Neural crest cell (in vitro differentiated cells): ENCODE results near the gene KRT77. TPM values are rescaled to one million over a fixed set of nuclear protein-coding genes. Genes with fewer than 3 reads are reported as not detected.

ENCODE experiments used
- DNase-seq: peaks from one replicate; pipeline ENCODE4 v3.0.0; 2021; ENCODE audit warnings: low read depth, mixed read lengths, low spot score
- H3K27ac Mint-ChIP-seq: one replicate; pipeline ENCODE4 v1.8.0; 2021; ENCODE audit warnings: mild to moderate bottlenecking, mixed read lengths; ENCODE audit not compliant: unreplicated experiment
- H3K27me3 Mint-ChIP-seq: 2 replicates; pipeline ENCODE4 v1.8.0; 2021; ENCODE audit warnings: low read depth, mild to moderate bottlenecking, mixed read lengths
- H3K36me3 Mint-ChIP-seq: 2 replicates; pipeline ENCODE4 v1.8.0; 2021; ENCODE audit warnings: low read depth, mild to moderate bottlenecking, mixed read lengths
- H3K4me1 Mint-ChIP-seq: 2 replicates; pipeline ENCODE4 v1.8.0; 2021; ENCODE audit warnings: mixed read lengths
- H3K4me3 Mint-ChIP-seq: one replicate; pipeline ENCODE4 v1.8.0; 2021; ENCODE audit warnings: mild to moderate bottlenecking, mixed read lengths
- H3K9me3 Mint-ChIP-seq: 2 replicates; pipeline ENCODE4 v1.8.0; 2021; ENCODE audit warnings: mixed read lengths
- CTCF ChIP-seq: fragments of 200-600 bp; sonication (generic); conservative IDR thresholded peaks from 2 replicates; pipeline ENCODE4 v1.5.0; 2021; ENCODE audit warnings: antibody characterized with exemption, mild to moderate bottlenecking
- total RNA-seq: library from RNA; stranded (reverse); gene quantifications from 2 replicates; pipeline ENCODE4 v1.2.1, GENCODE V29; 2021

Gene KRT77
- total RNA-seq, 1 donor from 2014 or later = not detected

- H3K27ac Mint-ChIP-seq = no peak overlapping the region
- H3K36me3 Mint-ChIP-seq = no peaks in the 10 kb centered on the region
- TF ChIP-seq CTCF = no peak
- H3K27me3 Mint-ChIP-seq = peaks cover 86% of the 10 kb centered on the region
- no peak for DNase-seq
- no peaks in the 10 kb centered on the region for H3K9me3 Mint-ChIP-seq
- no peak overlapping the region for H3K4me3 Mint-ChIP-seq
- H3K4me1 Mint-ChIP-seq = no peaks in the 10 kb centered on the region
These were observed 42.2 kb upstream of the KRT77 start for GRCh38 chr12:52745554-52745953.

GRCh38 chr12:52744493-52745156 lies 41.3 kb upstream of the KRT77 start:
- H3K36me3 Mint-ChIP-seq = no peaks in the 10 kb centered on the region
- DNase-seq = no peak
- H3K27me3 Mint-ChIP-seq = peaks cover 86% of the 10 kb centered on the region
- no peaks in the 10 kb centered on the region for H3K4me1 Mint-ChIP-seq
- no peak overlapping the region for H3K4me3 Mint-ChIP-seq
- H3K9me3 Mint-ChIP-seq = no peaks in the 10 kb centered on the region
- no peak overlapping the region for H3K27ac Mint-ChIP-seq
- no peak for TF ChIP-seq CTCF

- no peak for TF ChIP-seq CTCF
- H3K4me3 Mint-ChIP-seq = no peak overlapping the region
- no peaks in the 10 kb centered on the region for H3K36me3 Mint-ChIP-seq
- H3K9me3 Mint-ChIP-seq = no peaks in the 10 kb centered on the region
- H3K4me1 Mint-ChIP-seq = no peaks in the 10 kb centered on the region
- H3K27ac Mint-ChIP-seq = no peak overlapping the region
- DNase-seq = no peak
- peaks cover 80% of the 10 kb centered on the region for H3K27me3 Mint-ChIP-seq
These were observed 39.6 kb upstream of the KRT77 start for GRCh38 chr12:52742822-52743457.

GRCh38 chr12:52742196-52742580 lies 38.9 kb upstream of the KRT77 start:
- H3K4me3 Mint-ChIP-seq = no peak overlapping the region
- peaks cover 74% of the 10 kb centered on the region for H3K27me3 Mint-ChIP-seq
- no peak for DNase-seq
- H3K4me1 Mint-ChIP-seq = no peaks in the 10 kb centered on the region
- no peaks in the 10 kb centered on the region for H3K9me3 Mint-ChIP-seq
- H3K36me3 Mint-ChIP-seq = no peaks in the 10 kb centered on the region
- TF ChIP-seq CTCF = no peak
- H3K27ac Mint-ChIP-seq = no peak overlapping the region

GRCh38 chr12:52741375-52742195 lies 38.3 kb upstream of the KRT77 start:
- H3K27me3 Mint-ChIP-seq = peaks cover 74% of the 10 kb centered on the region
- no peaks in the 10 kb centered on the region for H3K4me1 Mint-ChIP-seq
- peak; percentile 81 for DNase-seq
- H3K4me3 Mint-ChIP-seq = no peak overlapping the region
- H3K9me3 Mint-ChIP-seq = no peaks in the 10 kb centered on the region
- no peaks in the 10 kb centered on the region for H3K36me3 Mint-ChIP-seq
- no peak overlapping the region for H3K27ac Mint-ChIP-seq
- no peak for TF ChIP-seq CTCF
